Endothelial cell of umbilical vein (primary cell): ENCODE results near the gene KRTAP20-2. TPM values are rescaled to one million over a fixed set of nuclear protein-coding genes. Genes with fewer than 3 reads are reported as not detected.

Experiments
- BruUV-seq: library from RNA; stranded (reverse); fragments of 400-500 nt; replicated peaks from 2 replicates; lab custom pipeline; 2021; lab: Mats Ljungman, UMichigan
- CTCF ChIA-PET: fragments of 300-600, 350-600 bp; sonication (Branson Sonifier 250); formaldehyde crosslinking; loops from one replicate; lab custom pipeline; 2021; ENCODE audit warnings: antibody characterized with exemption, inconsistent platforms; lab: Charles Lee
- POLR2A ChIA-PET: fragments of 300-600, 350-600 bp; sonication (Branson Sonifier 250); formaldehyde crosslinking; loops from one replicate; lab custom pipeline; 2021; ENCODE audit warnings: antibody characterized with exemption, inconsistent platforms; lab: Charles Lee
- DNase-seq: peaks from one replicate; pipeline ENCODE4 v3.0.0-alpha.2; 2011; ENCODE audit warnings: low read depth, low spot score
- FAIRE-seq: peaks from 2 replicates; lab custom pipeline; 2011; peaks lifted over from hg19 to GRCh38; lab: Jason Lieb, UNC
- H2AFZ ChIP-seq: 2 replicates; pipeline ENCODE4 v1.6.0; 2012; ENCODE audit warnings: low read depth, low read length, control low read depth, inconsistent platforms
- H3K27ac ChIP-seq: 2 replicates; pipeline ENCODE4 v1.5.1; 2011; ENCODE audit warnings: low read depth, mild to moderate bottlenecking, control low read depth, low read length, moderate library complexity; ENCODE audit not compliant: insufficient read depth
- H3K27me3 ChIP-seq, 2 experiments: 2 replicates each; pipeline versions ENCODE4 v1.6.0 to v1.6.1; 2011; ENCODE audit warnings: low read length in 2 of 2, mixed read lengths in 1 of 2; ENCODE audit not compliant: control insufficient read depth in 2 of 2, insufficient read depth in 2 of 2
- H3K36me3 ChIP-seq, 2 experiments: 2 replicates in 1 of 2; 3 replicates in 1 of 2; pipeline ENCODE4 v1.5.1; 2011; ENCODE audit warnings: low read length in 2 of 2, mild to moderate bottlenecking in 1 of 2, moderate library complexity in 1 of 2; ENCODE audit not compliant: control insufficient read depth in 2 of 2, insufficient read depth in 2 of 2; ENCODE audit errors: extremely low read depth in 1 of 2
- H3K4me1 ChIP-seq: 3 replicates; pipeline ENCODE4 v1.5.1; 2011; ENCODE audit warnings: mild to moderate bottlenecking, low read length; ENCODE audit not compliant: control insufficient read depth, insufficient read depth; ENCODE audit errors: extremely low read depth
- H3K4me2 ChIP-seq: 2 replicates; pipeline ENCODE4 v1.6.1; 2011; ENCODE audit warnings: low read length, control low read depth, mixed read lengths; ENCODE audit not compliant: insufficient read depth
- H3K4me3 ChIP-seq, 3 experiments: fragments of 200-600 bp in 1 of 3; sonication (generic), shearing (Covaris generic) in 1 of 3; replicated peaks in 1 of 3; 2 replicates each; pipeline ENCODE4 v1.5.1; 2011 to 2016; ENCODE audit warnings: control low read depth in 3 of 3, low read length in 3 of 3, mild to moderate bottlenecking in 2 of 3, inconsistent platforms in 1 of 3, low read depth in 1 of 3, moderate library complexity in 1 of 3; ENCODE audit not compliant: insufficient read depth in 1 of 3
- H3K79me2 ChIP-seq: 2 replicates; pipeline ENCODE4 v1.6.0; 2012; ENCODE audit warnings: low read length, inconsistent platforms; ENCODE audit not compliant: control insufficient read depth, insufficient read depth
- H3K9ac ChIP-seq: replicated peaks from 2 replicates; pipeline ENCODE3; 2011; ENCODE audit warnings: low read length, control low read depth; ENCODE audit not compliant: insufficient read depth; ENCODE audit errors: extremely low read depth
- H3K9me1 ChIP-seq: replicated peaks from 3 replicates; pipeline ENCODE4 v1.6.0; 2011; ENCODE audit warnings: mild to moderate bottlenecking, low read length; ENCODE audit not compliant: control insufficient read depth, insufficient read depth; ENCODE audit errors: extremely low read depth
- H3K9me3 ChIP-seq: replicated peaks from 2 replicates; pipeline ENCODE4 v1.5.1; 2012; ENCODE audit warnings: low read length, inconsistent platforms; ENCODE audit not compliant: control insufficient read depth, insufficient read depth
- H4K20me1 ChIP-seq: replicated peaks from 2 replicates; pipeline ENCODE3; 2011; ENCODE audit warnings: mild to moderate bottlenecking, low read length; ENCODE audit not compliant: control insufficient read depth, insufficient read depth; ENCODE audit errors: extremely low read depth
- FOS ChIP-seq: IDR thresholded peaks from 2 replicates; pipeline ENCODE4 v1.6.1; 2011; ENCODE audit warnings: mild to moderate bottlenecking, low read length, moderate library complexity, borderline replicate concordance; ENCODE audit not compliant: insufficient read depth
- GATA2 ChIP-seq: IDR thresholded peaks from 2 replicates; pipeline ENCODE4 v1.7.0; 2011; ENCODE audit warnings: low read depth, mild to moderate bottlenecking, moderate library complexity, mixed read lengths, low read length; ENCODE audit not compliant: insufficient read length, insufficient read depth
- MAX ChIP-seq: IDR thresholded peaks from 2 replicates; pipeline ENCODE4 v1.6.1; 2011; ENCODE audit not compliant: insufficient read depth, insufficient read length
- MYC ChIP-seq: IDR thresholded peaks from one replicate; pipeline ENCODE4 v1.6.1; 2011; ENCODE audit warnings: mild to moderate bottlenecking, low read depth, low read length
- POLR2A ChIP-seq: IDR thresholded peaks from 2 replicates; pipeline ENCODE4 v1.6.1; 2012; ENCODE audit warnings: low read depth, mild to moderate bottlenecking, control low read depth, low read length
- POLR2AphosphoS5 ChIP-seq: IDR thresholded peaks from 2 replicates; pipeline ENCODE4 v1.6.1; 2012; ENCODE audit warnings: low read depth, mild to moderate bottlenecking, control low read depth, low read length, moderate library complexity; ENCODE audit not compliant: insufficient read depth
- dilution Hi-C: fragments of 300-500 bp; cut with MboI; formaldehyde crosslinking; loops from one replicate; pipeline ENCODE4 v1.15.0; 2019; ENCODE audit warnings: low sequenced_read_pairs; ENCODE audit not compliant: extremely low pct_ligation_motif_present
- intact Hi-C: fragments of 100-400 bp; cut with micrococcal nuclease; formaldehyde crosslinking; loops from one replicate; pipeline ENCODE4 v1.10.0; 2022
- polyA plus RNA-seq, 4 experiments: library from polyadenylated mRNA; depleted of rRNA in 3 of 4; stranded (reverse) in 3 of 4; unstranded in 1 of 4; fragments of >200 nt; gene quantifications; 2 replicates each; pipeline versions ENCODE4 v1.2.1 to v1.2.3, GENCODE V29; 2011 to 2012; ENCODE audit warnings: missing spikeins in 1 of 4
- total RNA-seq: library from RNA; stranded (reverse); gene quantifications from 2 replicates; pipeline ENCODE4 v1.2.3, GENCODE V29; 2021

Gene KRTAP20-2
- total and polyA plus RNA-seq, 2 donors (not counting 3 experiments of a cell fraction or from before 2014, with no cell fraction given) = not detected

GRCh38 chr21:30676737-30677136 is 41.7 kb downstream of the KRTAP20-2 start:
- dilution Hi-C loops = no loop called here
- Histone ChIP-seq H3K9ac (no peak overlapping the region), H2AFZ (no peak overlapping the region), H3K9me3 (peaks cover 6% of the 10 kb centered on the region), H3K4me3 (no peak overlapping the region), H4K20me1 (no peaks in the 10 kb centered on the region), H3K79me2 (no peaks in the 10 kb centered on the region), H3K36me3 (no peaks in the 10 kb centered on the region), H3K4me1 (no peaks in the 10 kb centered on the region), H3K9me1 (no peaks in the 10 kb centered on the region), H3K27ac (no peak overlapping the region), H3K27me3 (no peaks in the 10 kb centered on the region), H3K4me2 (no peak overlapping the region)
- intact Hi-C loops = no loop called here
- BruUV-seq = no TSS peak
- ChIA-PET POLR2A (no interaction called here), CTCF (no interaction called here)
- TF ChIP-seq GATA2 = no peak
- TF ChIP-seq POLR2AphosphoS5 = no peak
- TF ChIP-seq MAX = no peak
- TF ChIP-seq FOS = no peak
- no peak for TF ChIP-seq POLR2A
- TF ChIP-seq MYC = no peak
- DNase-seq (no peak), FAIRE-seq (no peak)

DNA sequence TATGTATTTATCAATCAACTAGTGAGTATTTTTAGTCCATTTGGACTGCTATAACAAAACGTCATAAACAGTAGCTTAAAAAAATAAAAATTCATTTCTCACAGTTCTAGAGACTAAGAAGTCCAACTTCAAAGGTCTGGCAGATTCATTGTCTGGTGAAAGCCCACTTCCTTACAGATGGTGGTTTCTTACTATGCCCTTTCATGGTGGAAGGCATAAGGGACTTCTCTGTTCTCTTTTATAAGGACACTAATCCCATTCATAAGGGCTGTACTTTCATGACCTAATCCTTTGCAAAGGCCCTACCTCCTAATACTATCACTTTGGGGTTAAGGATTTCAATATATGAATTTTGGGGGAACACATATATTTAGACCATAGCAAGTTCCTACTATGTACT is 45.6 kb downstream of the KRTAP20-2 start:
- ChIA-PET POLR2A (no interaction called here), CTCF (no interaction called here)
- Histone ChIP-seq H3K9ac (no peak overlapping the region), H3K4me2 (no peak overlapping the region), H3K9me3 (peaks cover 5% of the 10 kb centered on the region), H2AFZ (no peak overlapping the region), H3K4me1 (no peaks in the 10 kb centered on the region), H3K36me3 (no peaks in the 10 kb centered on the region), H3K27ac (no peak overlapping the region), H3K4me3 (no peak overlapping the region), H3K9me1 (no peaks in the 10 kb centered on the region), H3K79me2 (no peaks in the 10 kb centered on the region), H4K20me1 (no peaks in the 10 kb centered on the region), H3K27me3 (no peaks in the 10 kb centered on the region)
- FAIRE-seq (no peak), DNase-seq (no peak)
- no TSS peak for BruUV-seq
- TF ChIP-seq FOS = no peak
- TF ChIP-seq GATA2 = no peak
- dilution Hi-C loops = no loop called here
- intact Hi-C loops = no loop called here
